Right ventricle myocardium superior (tissue), 1 donor: Measurements from ENCODE around the gene GALNT15. TPM values are rescaled to one million over a fixed set of nuclear protein-coding genes. Genes with fewer than 3 reads are reported as not detected.

Source experiments
- ATAC-seq: fragments of 200-7000 bp; cut with Tn5 transposase; one replicate; pipeline ENCODE4 v1.9.1; 2020; ENCODE audit warnings: mild to moderate bottlenecking; ENCODE audit not compliant: poor library complexity
- DNase-seq: peaks from one replicate; pipeline ENCODE4 v3.0.0-alpha.2; 2020
- intact Hi-C: fragments of 100-400 bp; cut with DNase I; formaldehyde crosslinking; loops from one replicate; pipeline ENCODE4 v1.11.2; 2022
- total RNA-seq: library from RNA; stranded (reverse); fragmentation: NEBNext Ultra II Directional; extraction: Animal tissue kit (Norgen Biotek cat#: 25700); gene quantifications from one replicate; pipeline ENCODE4 v1.2.1, GENCODE V29; 2021
- donor health status: DM: no; HTN: yes; CAD: no; lungs with severe emphysema.

The GALNT15 gene
- total RNA-seq, 1 donor from 2014 or later = 7.2 TPM

DNA sequence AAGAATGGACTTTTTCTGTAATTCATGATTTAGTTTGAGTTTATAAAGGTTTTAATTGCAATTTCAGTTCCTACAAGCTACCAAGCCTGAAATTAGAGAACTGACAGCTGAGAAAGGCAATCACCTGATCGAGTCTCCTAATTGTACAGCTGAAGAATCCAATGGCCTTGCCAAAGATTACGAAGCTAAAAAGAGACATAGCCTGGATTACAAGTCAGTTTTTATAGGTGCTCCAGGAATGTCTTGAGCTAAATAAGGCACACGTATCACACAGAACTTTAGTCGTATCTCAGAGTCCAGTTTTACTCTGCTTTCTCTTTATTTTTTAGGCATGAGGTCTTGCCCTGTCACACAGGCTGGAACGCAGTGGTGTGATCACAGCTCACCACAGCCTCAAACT is 83.7 kb downstream of the GALNT15 start:
- DNase-seq = no peak
- intact Hi-C loops = no loop called here
- no peak for ATAC-seq

- ATAC-seq = no peak
- DNase-seq = no peak
- intact Hi-C loops = no loop called here
These were observed 84.4 kb downstream of the GALNT15 start for GRCh38 chr3:16258866-16259265.

DNA sequence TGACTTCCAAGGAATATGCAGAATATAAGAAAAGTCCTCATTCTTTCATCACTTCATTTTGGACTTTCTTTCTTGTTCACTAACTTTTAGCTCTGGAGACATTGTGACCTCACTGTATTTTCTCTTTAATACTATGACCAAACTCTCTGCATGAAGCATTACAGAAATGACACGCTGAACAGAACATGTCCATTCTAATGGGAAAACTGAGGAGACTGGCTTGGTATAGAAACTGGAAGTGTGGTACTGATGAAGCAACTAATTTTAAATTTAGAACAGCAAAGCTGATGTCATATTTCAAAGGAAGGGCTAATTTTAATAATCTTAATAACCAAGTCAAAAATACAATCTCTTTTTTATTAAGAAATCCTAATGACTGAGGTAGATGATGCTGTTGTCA is 85.6 kb downstream of the GALNT15 start:
- no peak for DNase-seq
- ATAC-seq = no peak
- intact Hi-C loops = no loop called here

- ATAC-seq (no peak), DNase-seq (no peak)
- intact Hi-C loops = no loop called here
These were observed 87.7 kb downstream of the GALNT15 start for GRCh38 chr3:16262174-16262573.

GRCh38 chr3:16264174-16264707 is 89.8 kb downstream of the GALNT15 start:
- ATAC-seq = no peak
- intact Hi-C loops = no loop called here

DNA sequence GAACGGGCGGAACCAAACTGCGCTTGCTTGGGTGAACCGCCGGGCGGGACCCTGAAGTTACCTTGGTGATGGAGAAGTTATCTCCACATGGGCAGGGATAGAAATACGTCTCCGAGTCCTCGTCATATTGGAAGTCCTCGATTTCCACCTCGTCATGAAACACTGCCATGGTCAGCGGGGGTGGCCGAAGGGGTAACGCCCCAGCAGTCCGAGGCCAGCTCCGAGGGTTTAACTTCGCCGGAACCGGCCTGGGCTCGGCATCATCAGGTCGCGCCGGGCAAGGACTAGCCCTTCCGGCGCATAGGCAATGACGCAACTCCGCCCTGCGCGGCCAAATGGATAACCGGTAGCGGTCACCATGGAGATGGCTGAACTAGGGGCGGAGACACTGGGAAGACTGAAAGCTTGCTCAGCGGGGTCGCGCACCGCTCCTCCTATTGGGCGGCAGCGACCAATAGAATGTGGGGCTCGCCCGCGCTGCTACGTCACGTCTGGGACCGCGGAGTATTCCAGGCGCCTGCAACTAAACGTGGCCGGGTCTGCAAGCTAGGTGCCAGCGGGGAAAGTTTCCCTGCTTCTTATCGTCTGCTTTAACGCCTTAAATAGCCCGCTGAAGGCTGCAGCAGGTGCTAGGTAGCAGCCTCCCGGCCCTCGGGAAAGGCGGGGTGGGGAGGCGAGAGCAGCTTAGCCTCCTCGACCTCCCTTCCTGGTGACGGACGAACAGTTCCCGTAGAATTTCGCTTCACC is 90.4 kb downstream of the GALNT15 start, which contains the start of the genes DPH3 and OXNAD1:
DPH3 (minus strand) TSS at position 236 of the 747 bp plus-strand sequence; CDS start at position 169, 67 bp downstream.
OXNAD1 (plus strand) TSS at position 505 of the 747 bp plus-strand sequence. CDS start 5,741 bp downstream, outside the sequence.
- intact Hi-C loops = loop anchor here (5.0 kb wide), 1 partner anchor 287 kb away; no protein-coding TSS in a partner anchor
- peak; percentile 99 for ATAC-seq

More at GRCh38 chr3:16264174-16264707, 89.8 kb downstream of the GALNT15 start:
- DNase-seq = no peak

GRCh38 chr3:16265455-16265786 is 90.9 kb downstream of the GALNT15 start:
- DNase-seq = no peak
- ATAC-seq = no peak
- intact Hi-C loops = loop anchor here (5.0 kb wide), 1 partner anchor 287 kb away; no protein-coding TSS in a partner anchor

More for the DNA sequence above, 90.4 kb downstream of the GALNT15 start, which contains the start of the genes DPH3 and OXNAD1:
- DNase-seq = peak; percentile 100

GRCh38 chr3:16266714-16267113 is 92.2 kb downstream of the GALNT15 start:
- intact Hi-C loops = loop anchor here (5.0 kb wide), 1 partner anchor 286 kb away; no protein-coding TSS in a partner anchor
- DNase-seq (no peak), ATAC-seq (no peak)

DNA sequence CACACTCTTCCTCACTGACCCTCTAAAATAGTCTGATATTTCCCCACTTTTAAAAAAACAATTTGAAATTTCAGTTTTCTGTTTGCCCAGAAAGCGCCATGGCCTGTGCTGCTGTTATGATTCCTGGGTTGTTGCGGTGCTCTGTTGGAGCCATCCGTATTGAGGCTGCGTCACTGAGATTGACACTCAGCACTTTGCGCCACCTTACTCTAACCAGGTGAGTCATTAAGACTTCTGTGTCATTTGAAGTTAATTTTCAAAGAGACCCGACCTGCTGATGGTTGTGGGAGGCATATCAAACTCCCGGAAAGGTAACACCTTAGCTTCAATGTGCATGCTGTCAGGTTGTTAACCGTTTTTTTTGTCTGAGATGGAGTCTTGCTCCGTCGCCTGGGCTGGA is 96.4 kb downstream of the GALNT15 start:
- DNase-seq (no peak), ATAC-seq (no peak)
- intact Hi-C loops = no loop called here

DNA sequence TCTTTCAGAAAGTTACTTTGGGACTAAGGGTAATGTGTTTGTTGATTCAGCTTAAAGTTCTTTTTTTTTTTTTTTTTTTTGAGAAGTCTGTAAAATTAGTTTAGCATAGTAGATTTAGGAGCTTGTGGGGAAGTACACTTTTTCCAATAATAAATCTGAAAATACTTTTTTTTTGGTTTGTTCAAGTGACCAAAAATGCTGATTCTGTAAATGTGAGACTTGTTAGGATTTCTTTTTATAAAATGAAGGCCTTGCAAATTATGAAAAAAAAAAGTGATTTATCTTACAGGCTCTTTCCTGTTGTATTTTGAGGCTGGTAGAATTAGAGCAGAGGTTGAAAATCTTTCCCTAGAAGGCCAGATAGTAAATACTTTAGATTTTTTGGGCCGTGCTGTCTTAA is 98.1 kb downstream of the GALNT15 start:
- intact Hi-C loops = no loop called here
- DNase-seq (no peak), ATAC-seq (no peak)

- DNase-seq (no peak), ATAC-seq (no peak)
- intact Hi-C loops = no loop called here
These were observed 99.4 kb downstream of the GALNT15 start for GRCh38 chr3:16273867-16274266.

- DNase-seq = no peak
- no peak for ATAC-seq
- intact Hi-C loops = no loop called here
These were observed 103.0 kb downstream of the GALNT15 start for GRCh38 chr3:16277471-16277870.

DNA sequence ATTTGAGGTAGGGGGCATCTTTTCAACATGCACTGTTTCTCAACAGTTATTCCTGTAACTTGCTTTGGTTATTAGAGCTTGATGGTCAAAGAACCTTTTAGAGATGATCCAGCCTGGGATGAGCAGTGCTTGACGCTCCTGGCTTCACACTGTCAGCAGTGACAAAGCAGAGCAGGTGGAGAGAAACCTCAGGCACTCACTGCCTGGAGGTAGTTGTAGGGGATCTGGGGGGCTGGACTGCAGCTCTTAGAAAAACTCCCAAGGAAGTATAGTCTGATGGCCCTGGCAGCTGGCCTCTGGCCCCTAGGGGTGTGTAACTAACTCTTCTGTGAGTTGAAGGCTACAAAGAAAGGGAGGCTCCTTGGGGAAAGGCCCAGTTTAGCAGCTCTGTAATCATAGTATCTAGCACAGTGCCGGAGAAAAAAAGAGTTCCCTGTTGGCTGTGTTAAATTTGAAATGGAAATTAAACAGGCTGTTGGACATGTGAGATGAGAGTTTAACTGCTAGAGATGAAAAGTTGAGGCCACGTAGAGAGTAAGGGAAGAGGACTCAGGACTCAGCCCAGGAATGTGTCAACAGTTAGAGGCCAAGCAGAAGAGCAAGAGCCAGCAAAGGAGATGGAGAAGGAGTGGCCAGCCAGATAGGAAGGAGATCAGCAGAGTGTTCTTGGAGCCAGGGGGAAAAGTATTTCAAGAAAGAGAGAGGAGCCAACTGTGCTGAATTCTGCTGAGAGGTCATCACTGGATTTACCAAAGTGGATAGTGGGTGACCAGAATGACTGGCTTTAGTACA is 104.7 kb downstream of the GALNT15 start:
- no peak for ATAC-seq
- intact Hi-C loops = no loop called here
- DNase-seq = no peak

DNA sequence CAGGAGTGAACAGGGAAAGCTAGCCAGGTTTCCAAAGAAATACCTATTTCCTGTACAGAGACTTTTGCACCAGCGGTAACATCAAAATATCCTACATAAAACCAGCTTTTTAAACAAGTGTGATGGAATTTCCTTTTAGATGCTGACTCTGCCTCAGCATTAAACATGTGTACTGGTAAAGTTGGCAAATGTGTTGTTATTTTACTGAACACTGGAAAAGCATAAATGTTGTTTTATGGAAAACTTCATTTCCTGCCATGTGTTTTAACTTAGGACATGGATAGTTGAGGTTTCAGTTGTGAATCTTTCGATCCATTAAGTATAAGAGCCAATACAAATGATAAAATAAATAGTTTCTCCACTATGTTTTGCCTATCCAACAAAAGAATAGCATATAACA is 106.2 kb downstream of the GALNT15 start:
- intact Hi-C loops = loop anchor here (10.0 kb wide), 1 partner anchor 754 kb away; no protein-coding TSS in a partner anchor
- no peak for ATAC-seq
- DNase-seq = no peak

Other genes starting within 250 kb of the GALNT15 start
- 18.1 TPM for gene DPH3, start 90.3 kb downstream of the GALNT15 start, total RNA-seq
- gene OXNAD1, start 90.5 kb downstream of the GALNT15 start, total RNA-seq = 14.6 TPM